Activated T-cell treated with anti-CD3 and anti-CD28 coated beads for 24 hours (primary cell): ENCODE results near the gene PLD1.

Experiments used
- DNase-seq: peaks from one replicate; pipeline ENCODE4 v3.0.0-alpha.2; 2020; ENCODE audit warnings: low read depth

The PLD1 gene

GRCh38 chr3:171838218-171838720 lies 28.0 kb upstream of the PLD1 start:
- no peak for DNase-seq

GRCh38 chr3:171837698-171838097 lies 27.4 kb upstream of the PLD1 start:
- no peak for DNase-seq

GRCh38 chr3:171836855-171837254 lies 26.6 kb upstream of the PLD1 start:
- DNase-seq: no peak

- no peak for DNase-seq
Measured at GRCh38 chr3:171835613-171836012, 25.3 kb upstream of the PLD1 start.

GRCh38 chr3:171835116-171835515 lies 24.8 kb upstream of the PLD1 start:
- DNase-seq: no peak

GRCh38 chr3:171834461-171834801 lies 24.1 kb upstream of the PLD1 start:
- DNase-seq: no peak

- no peak for DNase-seq
Measured at GRCh38 chr3:171833789-171834460, 23.6 kb upstream of the PLD1 start.

- DNase-seq: no peak
Measured at GRCh38 chr3:171832989-171833388, 22.7 kb upstream of the PLD1 start.

GRCh38 chr3:171831936-171832335 lies 21.7 kb upstream of the PLD1 start:
- no peak for DNase-seq

GRCh38 chr3:171830518-171830875 lies 20.2 kb upstream of the PLD1 start:
- DNase-seq: no peak

GRCh38 chr3:171829841-171830517 lies 19.7 kb upstream of the PLD1 start:
- DNase-seq: no peak

GRCh38 chr3:171828902-171829770 lies 18.9 kb upstream of the PLD1 start:
- no peak for DNase-seq

GRCh38 chr3:171827836-171828458 lies 17.7 kb upstream of the PLD1 start:
- DNase-seq: no peak

- no peak for DNase-seq
Measured at GRCh38 chr3:171827385-171827784, 17.1 kb upstream of the PLD1 start.

- DNase-seq: no peak
Measured at GRCh38 chr3:171825222-171825828, 15.0 kb upstream of the PLD1 start.

- no peak for DNase-seq
Measured at GRCh38 chr3:171824824-171825221, 14.5 kb upstream of the PLD1 start.

GRCh38 chr3:171824116-171824515 lies 13.8 kb upstream of the PLD1 start:
- DNase-seq: no peak

GRCh38 chr3:171822431-171823106 lies 12.3 kb upstream of the PLD1 start:
- DNase-seq: no peak

- no peak for DNase-seq
Measured at GRCh38 chr3:171821778-171822358, 11.6 kb upstream of the PLD1 start.

- no peak for DNase-seq
Measured at GRCh38 chr3:171821044-171821443, 10.8 kb upstream of the PLD1 start.
